Brain microvascular endothelial cell (primary cell): Measurements from ENCODE around the gene RIMBP2.

ENCODE experiments used
- DNase-seq: peaks from one replicate; pipeline ENCODE4 v3.0.0-alpha.2; 2020
- H3K27ac ChIP-seq: fragments of 250-450 bp; sonication (Bioruptor Pico); 2 replicates; pipeline ENCODE4 v1.5.1; 2020; ENCODE audit warnings: mild to moderate bottlenecking, moderate library complexity
- H3K27me3 ChIP-seq: fragments of 250-450 bp; sonication (Bioruptor Pico); replicated peaks from 2 replicates; pipeline ENCODE4 v1.5.1; 2020; ENCODE audit warnings: mild to moderate bottlenecking
- H3K36me3 ChIP-seq: fragments of 250-450 bp; sonication (Bioruptor Pico); replicated peaks from 2 replicates; pipeline ENCODE4 v1.5.1; 2020; ENCODE audit warnings: mild to moderate bottlenecking
- H3K4me3 ChIP-seq: 2 replicates; pipeline ENCODE4 v1.5.1; 2011; ENCODE audit warnings: low read depth, mild to moderate bottlenecking, control low read depth, low read length, moderate library complexity
- in situ Hi-C: cut with HindIII; loops from 2 replicates; pipeline ENCODE4 v1.10.0; 2017; ENCODE audit warnings: low sequenced_read_pairs, low pct_ligation_motif_present
- TF ChIP-seq, protein P1 (sequence below): IDR thresholded peaks from 2 replicates; pipeline ENCODE4 v1.5.1; 2011; ENCODE audit warnings: low read depth, mild to moderate bottlenecking, moderate library complexity, low read length, control low read depth, inconsistent platforms; ENCODE audit errors: missing control alignments

The RIMBP2 gene

DNA sequence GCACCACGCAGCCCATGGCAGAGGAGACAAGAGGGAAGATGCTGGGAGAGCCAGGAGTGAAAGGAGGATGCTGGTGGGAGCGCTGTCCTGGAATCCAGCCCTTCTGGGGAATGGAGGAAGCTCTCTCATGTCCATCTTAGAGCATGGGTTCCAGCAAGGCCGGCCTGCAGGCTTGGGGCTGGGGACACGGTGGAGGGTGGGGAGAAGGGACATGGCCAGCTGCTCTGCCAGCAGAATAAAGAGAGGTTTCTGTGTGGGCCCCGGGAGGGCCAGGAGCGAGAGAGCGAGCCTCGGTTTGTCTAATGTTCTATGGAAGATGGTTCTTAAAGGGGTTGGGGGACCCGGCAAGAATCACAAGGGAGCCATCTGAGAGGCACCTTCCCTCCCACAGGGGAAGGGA is 60.2 kb downstream of the RIMBP2 start:
- in situ Hi-C loops, result no loop called here
- Histone ChIP-seq H3K36me3 (no peaks in the 10 kb centered on the region), H3K4me3 (no peak overlapping the region), H3K27me3 (no peaks in the 10 kb centered on the region), H3K27ac (no peak overlapping the region)
- DNase-seq, result no peak
- TF ChIP-seq, protein P1, sequence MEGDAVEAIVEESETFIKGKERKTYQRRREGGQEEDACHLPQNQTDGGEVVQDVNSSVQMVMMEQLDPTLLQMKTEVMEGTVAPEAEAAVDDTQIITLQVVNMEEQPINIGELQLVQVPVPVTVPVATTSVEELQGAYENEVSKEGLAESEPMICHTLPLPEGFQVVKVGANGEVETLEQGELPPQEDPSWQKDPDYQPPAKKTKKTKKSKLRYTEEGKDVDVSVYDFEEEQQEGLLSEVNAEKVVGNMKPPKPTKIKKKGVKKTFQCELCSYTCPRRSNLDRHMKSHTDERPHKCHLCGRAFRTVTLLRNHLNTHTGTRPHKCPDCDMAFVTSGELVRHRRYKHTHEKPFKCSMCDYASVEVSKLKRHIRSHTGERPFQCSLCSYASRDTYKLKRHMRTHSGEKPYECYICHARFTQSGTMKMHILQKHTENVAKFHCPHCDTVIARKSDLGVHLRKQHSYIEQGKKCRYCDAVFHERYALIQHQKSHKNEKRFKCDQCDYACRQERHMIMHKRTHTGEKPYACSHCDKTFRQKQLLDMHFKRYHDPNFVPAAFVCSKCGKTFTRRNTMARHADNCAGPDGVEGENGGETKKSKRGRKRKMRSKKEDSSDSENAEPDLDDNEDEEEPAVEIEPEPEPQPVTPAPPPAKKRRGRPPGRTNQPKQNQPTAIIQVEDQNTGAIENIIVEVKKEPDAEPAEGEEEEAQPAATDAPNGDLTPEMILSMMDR, result no peak

DNA sequence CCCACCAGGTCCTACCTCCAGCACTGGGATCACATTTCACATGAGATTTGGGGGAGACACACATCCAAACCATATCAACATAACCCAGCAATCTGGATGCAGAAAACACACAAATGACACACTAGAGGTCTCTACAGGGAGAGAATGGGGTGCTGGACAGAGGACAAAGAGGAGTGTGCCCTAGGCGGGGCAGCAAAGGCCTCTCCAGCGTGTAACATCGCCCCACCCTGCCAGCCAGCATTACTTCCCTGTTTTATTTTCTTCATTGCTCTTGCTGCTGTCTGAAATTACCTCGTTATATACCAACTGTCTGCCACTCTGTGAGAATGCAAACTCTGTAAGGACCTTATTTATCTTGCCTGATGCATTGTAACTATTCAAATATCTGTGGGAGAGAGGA is 61.1 kb downstream of the RIMBP2 start:
- Histone ChIP-seq H3K27ac (no peak overlapping the region), H3K27me3 (no peaks in the 10 kb centered on the region), H3K36me3 (no peaks in the 10 kb centered on the region), H3K4me3 (no peak overlapping the region)
- in situ Hi-C loops, result no loop called here
- no peak for DNase-seq
- TF ChIP-seq, protein P1, result no peak

DNA sequence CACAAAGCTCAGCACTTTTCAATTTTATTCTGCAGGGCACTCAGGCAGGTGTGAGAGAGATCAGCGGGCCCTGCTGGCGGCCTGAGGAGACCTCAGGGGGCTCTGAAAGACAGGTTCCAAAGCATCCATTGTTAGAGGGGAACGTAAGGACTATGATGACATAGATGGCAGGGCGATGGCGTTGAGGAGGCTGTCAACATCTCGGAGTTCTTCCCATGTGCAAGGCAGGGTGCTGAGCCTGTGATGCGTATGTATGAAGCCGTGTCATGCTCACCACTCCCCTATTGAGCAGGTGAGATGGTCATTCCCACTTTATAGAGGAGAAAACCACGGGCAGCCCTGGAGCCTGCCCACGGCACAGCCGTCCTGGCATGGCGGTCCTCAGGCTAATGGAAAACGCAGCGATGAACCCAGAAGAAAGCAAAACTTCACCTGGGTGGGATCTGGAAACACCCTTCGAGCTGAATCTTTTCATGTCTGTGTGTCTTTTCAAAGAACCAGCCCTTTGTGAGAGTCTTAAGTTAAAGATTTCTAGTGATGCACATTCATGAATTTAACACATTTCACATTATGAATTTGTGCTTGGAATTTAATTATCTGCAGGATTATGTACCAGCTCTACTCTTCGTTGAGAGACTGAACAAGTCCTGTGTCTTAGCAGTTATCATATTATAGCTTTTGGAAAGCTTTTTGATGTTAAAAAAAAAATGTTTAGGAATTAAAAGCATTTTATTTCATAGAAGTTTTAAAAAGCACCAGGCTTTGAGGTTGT is 64.7 kb downstream of the RIMBP2 start:
- Histone ChIP-seq H3K36me3 (no peaks in the 10 kb centered on the region), H3K27me3 (no peaks in the 10 kb centered on the region), H3K27ac (no peak overlapping the region), H3K4me3 (no peak overlapping the region)
- in situ Hi-C loops, result no loop called here
- DNase-seq, result no peak
- TF ChIP-seq, protein P1, result no peak

DNA sequence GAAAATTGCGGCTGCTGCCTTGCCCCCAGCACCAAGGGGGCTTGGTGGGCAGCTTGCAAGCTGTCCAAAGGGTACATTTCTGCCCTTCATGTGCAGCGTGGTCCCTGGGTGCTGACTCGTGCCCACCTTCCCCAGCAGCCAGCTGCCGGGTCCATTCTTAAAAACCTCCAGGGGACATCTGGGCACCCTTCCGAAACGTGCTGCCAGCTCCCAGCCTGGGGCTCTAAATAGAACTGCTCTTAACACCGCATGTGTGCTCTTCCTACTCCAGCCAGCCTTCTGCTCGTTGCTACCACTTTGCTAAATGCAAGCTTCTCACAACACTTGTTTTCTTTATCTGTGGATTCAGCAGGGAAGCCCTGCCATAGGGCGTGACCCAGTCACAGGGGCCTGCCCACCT is 66.0 kb downstream of the RIMBP2 start:
- no peak for DNase-seq
- TF ChIP-seq, protein P1, result no peak
- Histone ChIP-seq H3K27ac (no peak overlapping the region), H3K27me3 (no peaks in the 10 kb centered on the region), H3K4me3 (no peak overlapping the region), H3K36me3 (no peaks in the 10 kb centered on the region)
- in situ Hi-C loops, result no loop called here

DNA sequence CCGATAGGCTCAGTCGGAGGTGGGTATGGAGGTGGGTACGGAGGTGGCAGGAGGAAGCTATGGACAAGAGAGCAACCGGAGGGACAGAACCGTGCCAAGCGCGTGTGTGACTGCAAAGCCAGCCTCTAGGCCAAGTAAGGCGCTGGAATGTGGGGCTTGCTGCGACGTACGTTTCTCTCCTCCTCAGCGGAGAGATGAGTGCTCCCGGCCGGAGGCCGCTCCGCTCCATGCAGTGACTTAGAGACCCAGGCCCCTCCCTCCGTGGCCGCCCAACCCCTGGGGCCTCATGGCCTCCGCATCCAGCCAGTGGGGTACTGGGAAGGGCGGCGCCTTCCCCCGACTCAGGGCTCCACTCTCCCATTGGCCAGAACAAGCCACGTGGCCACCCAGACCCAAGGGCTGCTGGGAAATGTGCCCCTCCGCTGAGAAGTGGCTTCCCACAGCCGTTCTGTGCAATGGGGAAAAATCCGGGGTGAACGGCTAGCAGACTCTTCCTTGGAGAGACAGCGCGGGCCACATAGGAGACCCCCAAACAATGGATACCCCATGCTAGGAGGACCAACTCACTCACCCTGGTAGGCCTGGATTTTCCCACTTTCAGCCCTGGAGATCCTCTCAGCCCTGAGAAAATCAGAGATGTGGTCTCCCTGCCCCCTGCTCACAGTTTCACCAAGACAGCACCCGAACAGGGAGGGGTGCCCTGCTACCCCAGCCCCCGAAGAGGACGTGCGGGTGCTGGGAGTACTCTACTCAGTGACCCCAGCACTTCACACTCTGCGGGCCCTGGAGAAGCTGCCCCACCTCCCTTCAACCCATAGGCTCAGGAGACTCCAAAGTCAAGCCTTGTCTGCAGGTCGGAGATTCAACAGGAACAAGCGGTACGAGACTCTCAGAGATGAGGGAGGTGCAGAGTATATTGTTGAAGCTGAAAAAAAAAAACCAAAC is 66.7 kb downstream of the RIMBP2 start:
- in situ Hi-C loops, result no loop called here
- no peak for DNase-seq
- Histone ChIP-seq H3K27me3 (no peaks in the 10 kb centered on the region), H3K4me3 (no peak overlapping the region), H3K36me3 (no peaks in the 10 kb centered on the region), H3K27ac (no peak overlapping the region)
- TF ChIP-seq, protein P1, result no peak
